Esophagus muscularis mucosa (tissue), 4 donors: ENCODE measurements around the gene AGXT2. TPM values are rescaled to one million over a fixed set of nuclear protein-coding genes. Genes with fewer than 3 reads are reported as not detected.

ENCODE experiments used
- DNase-seq: peaks from one replicate; pipeline ENCODE4 v3.0.0-alpha.2; 2017; ENCODE audit errors: extremely low spot score
- H3K27ac ChIP-seq, 4 donors: fragments of 200-600 bp; sonication (generic); replicated peaks in 1 of 4; 1 replicate in 3 of 4; 2 replicates in 1 of 4; pipeline ENCODE4 v1.5.1; 2016 to 2019; ENCODE audit warnings: mild to moderate bottlenecking in 1 of 4
- H3K27me3 ChIP-seq, 4 donors: fragments of 200-600 bp; sonication (generic); one replicate each; pipeline versions ENCODE4 v1.5.1 to v1.6.0; 2016 to 2019
- H3K36me3 ChIP-seq, 4 donors: fragments of 200-600 bp; sonication (generic); one replicate each; pipeline ENCODE4 v1.5.1; 2016 to 2019
- H3K4me1 ChIP-seq, 4 donors: fragments of 200-600 bp; sonication (generic); one replicate each; pipeline ENCODE4 v1.5.1; 2016 to 2019
- H3K4me3 ChIP-seq, 4 donors: fragments of 200-600 bp; sonication (generic); 1 replicate in 2 of 4; 2 replicates in 2 of 4; pipeline ENCODE4 v1.5.1; 2016 to 2019; ENCODE audit warnings: mild to moderate bottlenecking in 4 of 4, moderate library complexity in 1 of 4
- H3K9me3 ChIP-seq, 4 donors: fragments of 200-600 bp; sonication (generic); 1 replicate in 3 of 4; 2 replicates in 1 of 4; pipeline ENCODE4 v1.5.1; 2016 to 2019
- EP300 ChIP-seq: sonication (generic); formaldehyde crosslinking; IDR thresholded peaks from one replicate; pipeline ENCODE4 v1.6.1; 2017; ENCODE audit warnings: antibody characterized with exemption
- POLR2A ChIP-seq: fragments of 450-650 bp; IDR thresholded peaks from one replicate; pipeline ENCODE4 v1.6.1; 2017; ENCODE audit warnings: antibody characterized with exemption, moderate library complexity, mild to moderate bottlenecking, low read depth
- POLR2AphosphoS5 ChIP-seq, 2 donors: sonication (generic); formaldehyde crosslinking; IDR thresholded peaks; one replicate each; pipeline ENCODE4 v1.6.1; 2017; ENCODE audit warnings: antibody characterized with exemption in 2 of 2
- WGBS: methylation state at CpG from one replicate; pipeline ENCODE4 v1.1.5; 2018; 5-methylcytosine and 5-hydroxymethylcytosine counted together
- intact Hi-C: fragments of 100-400 bp; cut with DNase I; formaldehyde crosslinking; loops from one replicate; pipeline ENCODE4 v1.15.1; 2023
- total RNA-seq, 4 donors: library from RNA; depleted of rRNA; stranded (reverse); fragments of >200 nt; gene quantifications; one replicate each; pipeline versions ENCODE4 v1.1.0 to v1.2.1, GENCODE V29; 2016
- TF ChIP-seq, protein P1 (sequence below), 3 experiments: fragments of 200-600 bp in 2 of 3; fragments of 450-650 bp in 1 of 3; sonication (generic) in 2 of 3; IDR thresholded peaks; one replicate each; pipeline ENCODE4 v1.5.1; 2017 to 2019; ENCODE audit warnings: antibody characterized with exemption in 3 of 3, mild to moderate bottlenecking in 2 of 3, moderate library complexity in 1 of 3

Gene AGXT2
- total RNA-seq, 4 donors from 2014 or later, result not detected

DNA sequence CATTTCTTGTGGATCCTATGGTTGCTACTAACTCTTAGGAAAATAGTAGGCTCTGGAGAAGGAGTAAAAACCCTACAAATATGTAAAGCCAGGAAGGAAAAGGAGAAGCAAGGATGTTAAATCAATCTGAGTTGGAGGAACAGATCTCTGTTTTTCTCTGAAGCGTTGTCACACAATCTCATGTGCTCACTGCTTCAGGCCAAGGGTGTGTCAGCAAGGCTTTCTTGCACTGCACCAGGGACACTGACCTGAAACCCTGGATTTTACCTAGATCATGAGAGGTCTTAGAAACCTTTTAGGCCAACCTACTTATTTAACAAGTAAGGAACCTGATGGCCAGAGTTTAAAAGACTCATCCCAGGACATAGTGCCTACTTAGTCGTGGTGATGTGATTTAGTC lies 12.5 kb upstream of the AGXT2 start:
- intact Hi-C loops, result no loop called here
- TF ChIP-seq POLR2AphosphoS5 (IDR thresholded peaks at IDR 0.05) (no peak), EP300 (no peak), POLR2A (no peak)
- TF ChIP-seq, protein P1, sequence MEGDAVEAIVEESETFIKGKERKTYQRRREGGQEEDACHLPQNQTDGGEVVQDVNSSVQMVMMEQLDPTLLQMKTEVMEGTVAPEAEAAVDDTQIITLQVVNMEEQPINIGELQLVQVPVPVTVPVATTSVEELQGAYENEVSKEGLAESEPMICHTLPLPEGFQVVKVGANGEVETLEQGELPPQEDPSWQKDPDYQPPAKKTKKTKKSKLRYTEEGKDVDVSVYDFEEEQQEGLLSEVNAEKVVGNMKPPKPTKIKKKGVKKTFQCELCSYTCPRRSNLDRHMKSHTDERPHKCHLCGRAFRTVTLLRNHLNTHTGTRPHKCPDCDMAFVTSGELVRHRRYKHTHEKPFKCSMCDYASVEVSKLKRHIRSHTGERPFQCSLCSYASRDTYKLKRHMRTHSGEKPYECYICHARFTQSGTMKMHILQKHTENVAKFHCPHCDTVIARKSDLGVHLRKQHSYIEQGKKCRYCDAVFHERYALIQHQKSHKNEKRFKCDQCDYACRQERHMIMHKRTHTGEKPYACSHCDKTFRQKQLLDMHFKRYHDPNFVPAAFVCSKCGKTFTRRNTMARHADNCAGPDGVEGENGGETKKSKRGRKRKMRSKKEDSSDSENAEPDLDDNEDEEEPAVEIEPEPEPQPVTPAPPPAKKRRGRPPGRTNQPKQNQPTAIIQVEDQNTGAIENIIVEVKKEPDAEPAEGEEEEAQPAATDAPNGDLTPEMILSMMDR (IDR thresholded peaks at IDR 0.05), result no peak
- Histone ChIP-seq H3K4me3 (no peak overlapping the region), H3K36me3 (no peaks in the 10 kb centered on the region), H3K27me3 (no peaks in the 10 kb centered on the region), H3K27ac (no peak overlapping the region), H3K9me3 (no peaks in the 10 kb centered on the region), H3K4me1 (peaks cover 0 to 53% (median 31%) of the 10 kb centered on the region in 4 donors)
- 76% methylated on average over 2 of the region's 2 CpGs for WGBS
- DNase-seq, result no peak

DNA sequence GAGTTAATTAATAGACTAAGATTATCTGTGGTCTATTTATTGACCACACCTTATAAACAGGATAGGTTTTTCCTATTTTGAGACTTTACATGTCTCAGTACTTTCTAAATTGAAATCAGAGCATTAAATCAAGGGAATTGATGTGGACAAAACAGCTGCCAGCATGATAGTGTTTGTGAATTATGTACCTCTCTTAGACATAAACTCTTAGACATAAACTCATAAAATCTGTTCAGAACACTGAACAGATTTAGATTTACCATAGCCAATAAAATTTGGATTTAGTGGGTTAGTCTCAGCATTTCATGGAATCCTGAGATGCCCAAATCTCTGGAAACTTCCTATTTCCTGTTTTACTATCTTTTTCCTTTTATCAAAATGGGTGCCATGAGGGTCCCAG lies 11.5 kb upstream of the AGXT2 start:
- H3K4me3 ChIP-seq, result no peak overlapping the region
- TF ChIP-seq POLR2A (no peak), POLR2AphosphoS5 (IDR thresholded peaks at IDR 0.05) (no peak), EP300 (no peak)
- TF ChIP-seq, protein P1 (IDR thresholded peaks at IDR 0.05), result no peak
- H3K9me3 ChIP-seq, result no peaks in the 10 kb centered on the region
- no peaks in the 10 kb centered on the region for H3K27me3 ChIP-seq
- intact Hi-C loops, result no loop called here
- H3K27ac ChIP-seq, result no peak overlapping the region
- H3K4me1 ChIP-seq, result peaks cover 0 to 48% (median 31%) of the 10 kb centered on the region in 4 donors
- no peak for DNase-seq
- no peaks in the 10 kb centered on the region for H3K36me3 ChIP-seq

DNA sequence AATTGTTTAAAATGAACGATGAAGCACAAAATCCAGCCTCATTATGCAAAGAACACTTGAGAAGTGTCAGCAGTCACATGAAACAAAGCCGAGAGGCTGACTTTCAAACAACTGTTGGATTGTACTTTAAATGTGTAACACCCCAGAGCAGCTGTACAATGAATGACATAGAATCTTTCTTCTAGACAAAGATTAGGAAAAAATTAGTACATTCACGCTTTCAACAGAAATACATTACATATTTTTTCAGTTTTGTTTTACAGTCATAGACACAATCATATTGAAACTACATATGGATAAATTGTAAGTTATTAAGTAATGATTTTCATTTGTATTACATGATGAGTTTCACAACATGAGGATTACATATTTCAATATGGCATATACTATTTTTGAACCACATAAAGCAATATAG lies 10.6 kb upstream of the AGXT2 start:
- 48% methylated on average over 3 of the region's 3 CpGs for WGBS

DNA sequence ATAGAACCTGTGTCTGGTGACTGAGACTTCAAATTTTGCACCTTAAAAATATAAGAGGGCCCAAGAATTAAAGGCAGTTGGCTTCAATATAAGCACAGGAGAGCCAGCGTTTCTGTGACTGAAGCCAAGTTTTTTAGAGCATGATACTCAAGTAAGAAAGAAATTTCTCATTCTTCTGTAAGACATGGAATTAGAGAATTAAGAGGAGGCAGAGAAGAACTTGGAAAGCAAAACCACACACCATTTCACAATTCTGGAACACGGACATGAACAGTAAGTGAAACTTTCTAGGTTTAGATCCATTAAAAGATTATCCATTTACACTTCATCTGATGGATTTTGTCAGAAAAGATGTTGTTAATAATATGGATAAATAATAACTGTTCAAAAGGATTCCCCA lies 8.9 kb upstream of the AGXT2 start:
- Histone ChIP-seq H3K4me3 (no peak overlapping the region), H3K9me3 (no peaks in the 10 kb centered on the region), H3K27me3 (no peaks in the 10 kb centered on the region), H3K27ac (no peak overlapping the region), H3K36me3 (no peaks in the 10 kb centered on the region), H3K4me1 (peaks cover 0 to 25% (median 13%) of the 10 kb centered on the region in 4 donors)
- intact Hi-C loops, result no loop called here
- TF ChIP-seq POLR2AphosphoS5 (IDR thresholded peaks at IDR 0.05) (no peak), EP300 (no peak), POLR2A (no peak)
- TF ChIP-seq, protein P1 (IDR thresholded peaks at IDR 0.05), result no peak
- 48% methylated on average over 2 of the region's 2 CpGs for WGBS
- DNase-seq, result no peak

More for the DNA sequence above, 10.6 kb upstream of the AGXT2 start:
- Histone ChIP-seq H3K4me1 (peaks cover 0 to 39% (median 25%) of the 10 kb centered on the region in 4 donors), H3K36me3 (no peaks in the 10 kb centered on the region), H3K9me3 (no peaks in the 10 kb centered on the region), H3K27me3 (no peaks in the 10 kb centered on the region), H3K27ac (no peak overlapping the region), H3K4me3 (no peak overlapping the region)
- DNase-seq, result no peak
- intact Hi-C loops, result no loop called here
- TF ChIP-seq, protein P1 (IDR thresholded peaks at IDR 0.05), result no peak
- TF ChIP-seq EP300 (no peak), POLR2AphosphoS5 (IDR thresholded peaks at IDR 0.05) (no peak), POLR2A (no peak)

DNA sequence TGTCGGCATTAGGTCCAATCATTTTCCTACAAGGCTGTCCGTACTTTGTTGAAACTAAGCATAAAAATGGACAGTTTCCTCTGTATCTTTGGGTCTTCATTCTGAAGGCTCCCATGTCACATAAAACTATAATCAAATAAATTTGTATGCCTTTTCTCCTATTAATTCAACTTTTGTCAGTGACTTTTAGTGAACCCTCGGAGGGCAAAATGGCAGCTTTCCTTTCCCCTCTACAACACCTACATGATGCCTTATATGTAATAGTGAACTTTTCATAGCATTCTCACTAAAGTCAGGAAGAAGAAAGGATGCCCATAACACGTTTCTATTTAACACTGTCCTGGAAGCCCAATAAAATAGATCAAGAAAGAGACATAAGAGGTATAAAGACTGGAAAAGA lies 5.1 kb upstream of the AGXT2 start:
- no peak for DNase-seq
- no peak overlapping the region for H3K27ac ChIP-seq
- no peaks in the 10 kb centered on the region for H3K27me3 ChIP-seq
- no peaks in the 10 kb centered on the region for H3K9me3 ChIP-seq
- H3K4me3 ChIP-seq, result no peak overlapping the region
- H3K4me1 ChIP-seq, result peaks cover 0 to 8% (median 3%) of the 10 kb centered on the region in 4 donors
- intact Hi-C loops, result no loop called here
- H3K36me3 ChIP-seq, result no peaks in the 10 kb centered on the region
- WGBS, result 84% methylated on average over 4 of the region's 4 CpGs
- no peak for TF ChIP-seq POLR2A
- TF ChIP-seq, protein P1 (IDR thresholded peaks at IDR 0.05), result no peak
